GM23338 (cell line): Measurements from ENCODE around the gene KYAT1. TPM values are rescaled to one million over a fixed set of nuclear protein-coding genes. Genes with fewer than 3 reads are reported as not detected.

ENCODE experiments used
- ATAC-seq: fragments of 200-7000 bp; cut with Tn5 transposase; 3 replicates; pipeline ENCODE4 v1.9.1; 2020
- DNase-seq: peaks from one replicate; pipeline ENCODE4 v3.0.0-alpha.2; 2015; ENCODE audit warnings: low spot score
- H2AFZ ChIP-seq: fragments of 200-600 bp; sonication (generic); 2 replicates; pipeline ENCODE4 v1.8.0; 2016; ENCODE audit warnings: antibody characterized with exemption, mild to moderate bottlenecking, moderate library complexity
- H3F3A ChIP-seq: fragments of 200-600 bp; sonication (generic); replicated peaks from 2 replicates; pipeline ENCODE4 v1.8.0; 2017; ENCODE audit warnings: antibody characterized with exemption, mixed run types, low read depth
- H3K27ac ChIP-seq: fragments of 200-600 bp; sonication (generic); 2 replicates; pipeline ENCODE4 v1.6.1; 2016; ENCODE audit warnings: low read depth
- H3K27me3 ChIP-seq: fragments of 200-600 bp; sonication (generic); 2 replicates; pipeline ENCODE4 v1.8.0; 2016; ENCODE audit warnings: mild to moderate bottlenecking, mixed run types, moderate library complexity; ENCODE audit not compliant: insufficient read depth
- H3K36me3 ChIP-seq: fragments of 200-600 bp; sonication (generic); 2 replicates; pipeline ENCODE4 v1.8.0; 2016; ENCODE audit warnings: mild to moderate bottlenecking; ENCODE audit not compliant: insufficient read depth
- H3K4me1 ChIP-seq: fragments of 200-600 bp; sonication (generic); 2 replicates; pipeline ENCODE4 v1.8.0; 2016; ENCODE audit warnings: mild to moderate bottlenecking, moderate library complexity; ENCODE audit not compliant: insufficient read depth
- H3K4me2 ChIP-seq: fragments of 200-600 bp; sonication (generic); 2 replicates; pipeline ENCODE4 v1.7.1; 2017; ENCODE audit warnings: mixed run types
- H3K4me3 ChIP-seq: fragments of 200-600 bp; sonication (generic); 2 replicates; pipeline ENCODE4 v1.6.1; 2016; ENCODE audit warnings: mixed run types
- H3K79me2 ChIP-seq: fragments of 200-600 bp; sonication (generic); replicated peaks from 2 replicates; pipeline ENCODE4 v1.8.0; 2017; ENCODE audit warnings: mild to moderate bottlenecking; ENCODE audit not compliant: insufficient read depth
- H3K9me2 ChIP-seq: fragments of 200-600 bp; sonication (generic); 2 replicates; pipeline ENCODE4 v1.8.0; 2017; ENCODE audit not compliant: insufficient read depth
- H4K20me1 ChIP-seq: fragments of 200-600 bp; sonication (generic); replicated peaks from 2 replicates; pipeline ENCODE4 v1.8.0; 2017; ENCODE audit warnings: mild to moderate bottlenecking; ENCODE audit not compliant: insufficient read depth
- H3K27ac Mint-ChIP-seq: 2 replicates; pipeline ENCODE4 v1.8.0; 2020; ENCODE audit warnings: inconsistent platforms, mild to moderate bottlenecking, moderate library complexity, mixed read lengths
- H3K27me3 Mint-ChIP-seq: 3 replicates; pipeline ENCODE4 v1.8.0; 2022; ENCODE audit warnings: low read depth, mild to moderate bottlenecking, moderate library complexity, mixed read lengths, inconsistent platforms; ENCODE audit not compliant: insufficient read depth, poor library complexity
- H3K36me3 Mint-ChIP-seq: 3 replicates; pipeline ENCODE4 v1.8.0; 2021; ENCODE audit warnings: low read depth, mild to moderate bottlenecking, inconsistent platforms, moderate library complexity, mixed read lengths
- H3K4me1 Mint-ChIP-seq: 3 replicates; pipeline ENCODE4 v1.8.0; 2020; ENCODE audit warnings: mild to moderate bottlenecking, inconsistent platforms, mixed read lengths
- H3K4me3 Mint-ChIP-seq: 3 replicates; pipeline ENCODE4 v1.8.0; 2021; ENCODE audit warnings: moderate library complexity, mild to moderate bottlenecking, inconsistent platforms, mixed read lengths
- H3K9me3 Mint-ChIP-seq: 3 replicates; pipeline ENCODE4 v1.8.0; 2020; ENCODE audit warnings: moderate library complexity, mild to moderate bottlenecking, inconsistent platforms, mixed read lengths
- CREB1 ChIP-seq: fragments of 250-450 bp; sonication (Bioruptor Pico); IDR thresholded peaks from 2 replicates; pipeline ENCODE4 v1.5.0; 2020; ENCODE audit warnings: low read depth, mild to moderate bottlenecking, moderate library complexity
- CTCF ChIP-seq, 2 experiments: fragments of 200-600 bp in 1 of 2; sonication (generic) in 1 of 2; conservative IDR thresholded peaks; 2 replicates each; pipeline versions ENCODE4 v1.5.1 to v1.6.1; 2016 to 2017; ENCODE audit warnings: antibody characterized with exemption in 2 of 2, low read depth in 2 of 2, mild to moderate bottlenecking in 2 of 2, moderate library complexity in 1 of 2
- ETS1 ChIP-seq: IDR thresholded peaks from 2 replicates; pipeline ENCODE4 v1.6.1; 2016; ENCODE audit warnings: antibody characterized with exemption
- EZH2 ChIP-seq: fragments of 200-600 bp; sonication (generic); IDR thresholded peaks from one replicate; pipeline ENCODE4 v1.8.0; 2017; ENCODE audit warnings: antibody characterized with exemption, mild to moderate bottlenecking, low read depth; ENCODE audit not compliant: unreplicated experiment
- EZH2phosphoT487 ChIP-seq: fragments of 200-600 bp; sonication (generic); IDR thresholded peaks from one replicate; pipeline ENCODE4 v1.8.1; 2018; ENCODE audit warnings: antibody characterized with exemption; ENCODE audit not compliant: unreplicated experiment
- JUNB ChIP-seq: IDR thresholded peaks from one replicate; pipeline ENCODE4 v1.6.1; 2016; ENCODE audit warnings: antibody characterized with exemption; ENCODE audit not compliant: unreplicated experiment
- NANOG ChIP-seq: IDR thresholded peaks from 2 replicates; pipeline ENCODE4 v1.6.1; 2016; ENCODE audit warnings: antibody characterized with exemption, borderline replicate concordance
- POLR2AphosphoS5 ChIP-seq: IDR thresholded peaks from 2 replicates; pipeline ENCODE4 v1.6.1; 2016; ENCODE audit warnings: antibody characterized with exemption, low read depth
- STAT1 ChIP-seq: IDR thresholded peaks from one replicate; pipeline ENCODE4 v1.6.1; 2016; ENCODE audit warnings: antibody characterized with exemption; ENCODE audit not compliant: unreplicated experiment
- ZNF114 ChIP-seq: fragments of 250-450 bp; sonication (Bioruptor Pico); IDR thresholded peaks from 2 replicates; pipeline ENCODE4 v1.5.0; 2020; ENCODE audit warnings: mild to moderate bottlenecking, moderate library complexity
- ZNF331 ChIP-seq: fragments of 250-450 bp; sonication (Bioruptor Pico); IDR thresholded peaks from 2 replicates; pipeline ENCODE4 v1.5.0; 2020; ENCODE audit warnings: low read depth, mild to moderate bottlenecking, moderate library complexity
- ZNF462 ChIP-seq: fragments of 250-450 bp; sonication (Bioruptor Pico); IDR thresholded peaks from 2 replicates; pipeline ENCODE4 v1.5.0; 2020; ENCODE audit warnings: mild to moderate bottlenecking, moderate library complexity
- polyA plus RNA-seq: library from polyadenylated mRNA; unstranded; fragments of >200 nt; fragmentation: Nextera tagmentation; extraction: Ambion mirVana; gene quantifications from 2 replicates; pipeline ENCODE4 v1.2.1, GENCODE V29; 2016
- total RNA-seq: library from RNA; depleted of rRNA; stranded (reverse); fragments of >200 nt; shearing (Covaris generic); gene quantifications from 2 replicates; pipeline ENCODE4 v1.2.3, GENCODE V29; 2014
- TF ChIP-seq, protein P1 (sequence below): IDR thresholded peaks from one replicate; pipeline ENCODE4 v1.6.1; 2018; ENCODE audit warnings: antibody characterized with exemption; ENCODE audit not compliant: unreplicated experiment

The KYAT1 gene
- total and polyA plus RNA-seq, 2 experiments from 2014 or later: 26.1 to 34.0 TPM

GRCh38 chr9:128833696-128834095, 48.1 kb downstream of the KYAT1 start:
- no peak for DNase-seq
- no peak overlapping the region for H2AFZ ChIP-seq
- H3K27me3 ChIP-seq: no peaks in the 10 kb centered on the region
- H3K4me1 ChIP-seq: no peaks in the 10 kb centered on the region
- H3K79me2 ChIP-seq: peaks cover 5% of the 10 kb centered on the region
- no peak overlapping the region for H3K4me2 ChIP-seq
- Mint-ChIP-seq H3K4me3 (no peak overlapping the region), H3K9me3 (no peaks in the 10 kb centered on the region; the same call in 2 of the 3 replicates), H3K36me3 (peaks cover 37% of the 10 kb centered on the region), H3K27me3 (peaks cover 10% of the 10 kb centered on the region), H3K4me1 (peaks cover 4% of the 10 kb centered on the region), H3K27ac (0 out of 2 replicates have a peak overlapping the region, but pooled peaks have one; percentile 27)
- no peaks in the 10 kb centered on the region for H3K9me2 ChIP-seq
- no peak for ATAC-seq
- H3F3A ChIP-seq: 0 out of 2 replicates have a peak, but pooled peaks cover 6% of the 10 kb centered on the region
- TF ChIP-seq ZNF331 (no peak), NANOG (no peak), POLR2AphosphoS5 (no peak), JUNB (no peak), CTCF (conservative IDR thresholded peaks at IDR 0.05; ENCODE audit: low read depth in 2 of 2) (no peak), ZNF114 (CRISPR knock-in tag) (no peak), ZNF462 (CRISPR knock-in tag) (no peak), STAT1 (no peak), ETS1 (no peak), CREB1 (CRISPR knock-in tag) (no peak), EZH2 (no peak), EZH2phosphoT487 (no peak)
- TF ChIP-seq, protein P1, sequence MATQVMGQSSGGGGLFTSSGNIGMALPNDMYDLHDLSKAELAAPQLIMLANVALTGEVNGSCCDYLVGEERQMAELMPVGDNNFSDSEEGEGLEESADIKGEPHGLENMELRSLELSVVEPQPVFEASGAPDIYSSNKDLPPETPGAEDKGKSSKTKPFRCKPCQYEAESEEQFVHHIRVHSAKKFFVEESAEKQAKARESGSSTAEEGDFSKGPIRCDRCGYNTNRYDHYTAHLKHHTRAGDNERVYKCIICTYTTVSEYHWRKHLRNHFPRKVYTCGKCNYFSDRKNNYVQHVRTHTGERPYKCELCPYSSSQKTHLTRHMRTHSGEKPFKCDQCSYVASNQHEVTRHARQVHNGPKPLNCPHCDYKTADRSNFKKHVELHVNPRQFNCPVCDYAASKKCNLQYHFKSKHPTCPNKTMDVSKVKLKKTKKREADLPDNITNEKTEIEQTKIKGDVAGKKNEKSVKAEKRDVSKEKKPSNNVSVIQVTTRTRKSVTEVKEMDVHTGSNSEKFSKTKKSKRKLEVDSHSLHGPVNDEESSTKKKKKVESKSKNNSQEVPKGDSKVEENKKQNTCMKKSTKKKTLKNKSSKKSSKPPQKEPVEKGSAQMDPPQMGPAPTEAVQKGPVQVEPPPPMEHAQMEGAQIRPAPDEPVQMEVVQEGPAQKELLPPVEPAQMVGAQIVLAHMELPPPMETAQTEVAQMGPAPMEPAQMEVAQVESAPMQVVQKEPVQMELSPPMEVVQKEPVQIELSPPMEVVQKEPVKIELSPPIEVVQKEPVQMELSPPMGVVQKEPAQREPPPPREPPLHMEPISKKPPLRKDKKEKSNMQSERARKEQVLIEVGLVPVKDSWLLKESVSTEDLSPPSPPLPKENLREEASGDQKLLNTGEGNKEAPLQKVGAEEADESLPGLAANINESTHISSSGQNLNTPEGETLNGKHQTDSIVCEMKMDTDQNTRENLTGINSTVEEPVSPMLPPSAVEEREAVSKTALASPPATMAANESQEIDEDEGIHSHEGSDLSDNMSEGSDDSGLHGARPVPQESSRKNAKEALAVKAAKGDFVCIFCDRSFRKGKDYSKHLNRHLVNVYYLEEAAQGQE: no peak
- no peak overlapping the region for H3K27ac ChIP-seq
- H3K4me3 ChIP-seq: no peak overlapping the region
- H4K20me1 ChIP-seq: no peaks in the 10 kb centered on the region
- no peaks in the 10 kb centered on the region for H3K36me3 ChIP-seq
